Measurements from ENCODE around the gene EPHB1.

The EPHB1 gene

GRCh38 chr3:134809427-134810051, 14.5 kb downstream of the EPHB1 start:
- no peak for DNase-seq (ENCODE audit: low spot score)

DNA sequence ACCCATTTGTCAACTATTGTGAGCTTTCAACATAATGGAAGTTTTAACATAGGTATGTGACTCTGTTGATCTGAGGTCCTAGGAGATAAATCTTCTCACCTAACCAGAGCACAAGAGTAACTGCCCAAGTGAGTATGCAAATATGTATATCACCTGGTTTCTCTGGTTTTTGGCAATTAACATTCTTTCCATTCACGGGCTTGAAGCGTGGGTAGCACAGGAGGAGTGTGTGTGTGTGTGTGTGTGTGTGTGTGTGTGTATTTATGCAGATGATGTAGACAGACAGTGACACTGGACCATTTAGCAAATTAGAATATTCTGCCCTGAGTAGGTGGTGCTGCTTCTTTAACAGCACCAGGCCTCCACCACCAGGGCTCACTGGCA, 15.0 kb downstream of the EPHB1 start:
- DNase-seq (ENCODE audit: low spot score): no peak

- no peak for DNase-seq (ENCODE audit: low spot score)
These were observed 15.8 kb downstream of the EPHB1 start for GRCh38 chr3:134810850-134811249.

GRCh38 chr3:134813618-134814017, 18.6 kb downstream of the EPHB1 start:
- no peak for DNase-seq (ENCODE audit: low spot score)

DNA sequence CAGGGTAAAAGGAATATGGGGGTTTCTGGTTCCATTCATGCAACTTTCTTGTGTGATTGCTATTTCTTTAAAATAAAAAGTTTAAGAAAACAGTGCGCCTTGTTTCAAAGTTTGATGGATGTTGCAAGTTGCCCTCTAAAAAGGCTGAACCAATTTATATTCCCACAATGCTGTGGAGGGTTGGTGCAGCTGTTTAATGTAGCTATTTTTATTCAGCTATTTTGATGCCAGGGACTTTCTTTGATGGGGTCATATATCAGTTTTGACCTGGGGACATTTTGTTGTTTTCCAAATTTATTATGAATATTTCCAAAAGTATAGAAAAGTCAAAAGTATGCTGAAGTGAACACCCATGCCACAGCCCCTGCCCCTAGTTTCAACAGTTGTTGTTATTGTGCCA, 20.5 kb downstream of the EPHB1 start:
- DNase-seq (ENCODE audit: low spot score): no peak

- DNase-seq (ENCODE audit: low spot score): no peak
These were observed 21.6 kb downstream of the EPHB1 start for GRCh38 chr3:134816623-134817022.

GRCh38 chr3:134817297-134817696, 22.2 kb downstream of the EPHB1 start:
- DNase-seq (ENCODE audit: low spot score): no peak

DNA sequence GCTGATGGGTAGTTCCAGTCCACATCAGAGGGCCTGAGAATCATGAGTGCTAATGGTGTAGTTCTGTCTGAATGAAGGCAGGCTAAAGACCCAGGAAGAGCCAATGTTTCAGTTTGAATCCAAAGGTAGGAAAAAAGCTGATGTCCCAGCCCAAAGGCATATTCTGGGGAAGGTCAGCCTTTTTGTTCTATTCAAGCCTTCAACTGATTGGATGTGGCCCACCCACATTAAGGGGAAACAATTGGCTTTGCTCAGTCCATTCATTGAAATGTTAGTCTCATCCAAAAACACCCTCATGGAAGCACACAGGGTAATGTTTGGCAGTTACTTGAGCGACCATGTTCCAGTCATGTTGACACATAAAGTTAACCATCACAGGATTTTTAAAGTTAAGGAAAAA, 25.9 kb downstream of the EPHB1 start:
- no peak for DNase-seq (ENCODE audit: low spot score)

DNA sequence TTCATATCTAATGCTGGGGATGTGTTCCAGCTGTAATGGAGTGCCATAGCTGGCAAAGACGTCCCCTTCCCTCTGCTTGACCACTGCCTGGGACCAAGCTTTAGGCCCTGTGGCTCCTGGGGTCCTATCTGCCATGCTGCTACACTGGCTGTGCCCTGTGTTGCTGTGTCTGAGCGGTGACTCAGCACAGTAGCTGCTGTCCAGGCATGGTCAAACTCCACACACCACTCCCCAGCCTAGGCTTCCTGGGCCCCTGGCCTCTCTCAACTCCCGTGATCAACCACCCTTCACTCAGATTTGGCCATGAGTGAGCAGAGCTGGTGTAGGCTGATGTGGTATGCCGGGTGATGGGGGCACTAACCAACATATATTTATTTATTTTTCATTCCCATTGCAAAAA, 27.0 kb downstream of the EPHB1 start:
- DNase-seq (ENCODE audit: low spot score): no peak

DNA sequence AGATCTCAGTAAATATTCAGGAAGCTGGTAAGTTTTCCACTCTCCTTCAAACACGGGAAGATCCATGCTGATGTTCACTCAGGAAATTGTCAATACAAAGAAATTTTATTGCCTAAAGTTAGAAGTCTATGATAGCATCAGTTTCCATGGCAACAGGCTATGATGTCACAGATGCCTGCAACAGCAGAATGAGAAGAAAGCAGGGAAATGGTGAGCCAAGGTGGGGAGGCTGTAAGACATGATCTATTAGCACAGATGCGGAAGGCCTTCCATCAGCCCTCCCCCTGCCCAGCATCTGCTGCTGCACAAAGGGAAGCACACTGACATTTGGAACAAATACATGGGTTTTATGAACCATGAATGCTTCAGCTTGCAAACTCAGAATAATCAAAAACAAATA, 28.6 kb downstream of the EPHB1 start:
- DNase-seq (ENCODE audit: low spot score): no peak

DNA sequence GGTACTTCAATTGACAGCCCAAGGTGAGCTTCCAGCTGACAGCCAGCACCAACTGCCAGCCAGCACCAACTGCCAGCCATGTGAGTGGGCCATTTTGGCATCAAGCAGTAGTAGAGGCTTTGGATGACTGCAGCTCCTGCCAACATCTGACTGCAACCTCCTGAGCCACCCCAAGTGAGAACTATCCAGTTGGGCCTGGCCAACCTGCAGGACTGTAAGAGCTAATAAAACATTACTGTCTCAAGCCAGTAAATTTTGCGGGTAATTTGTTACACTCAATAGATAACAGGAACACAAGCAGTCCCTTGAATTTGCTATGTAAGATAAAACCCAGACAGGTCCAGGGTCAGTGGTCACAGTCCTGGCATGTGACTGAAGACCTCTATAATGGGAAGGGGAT, 29.7 kb downstream of the EPHB1 start:
- no peak for DNase-seq (ENCODE audit: low spot score)

GRCh38 chr3:134827213-134827612, 32.2 kb downstream of the EPHB1 start:
- DNase-seq (ENCODE audit: low spot score): no peak

DNA sequence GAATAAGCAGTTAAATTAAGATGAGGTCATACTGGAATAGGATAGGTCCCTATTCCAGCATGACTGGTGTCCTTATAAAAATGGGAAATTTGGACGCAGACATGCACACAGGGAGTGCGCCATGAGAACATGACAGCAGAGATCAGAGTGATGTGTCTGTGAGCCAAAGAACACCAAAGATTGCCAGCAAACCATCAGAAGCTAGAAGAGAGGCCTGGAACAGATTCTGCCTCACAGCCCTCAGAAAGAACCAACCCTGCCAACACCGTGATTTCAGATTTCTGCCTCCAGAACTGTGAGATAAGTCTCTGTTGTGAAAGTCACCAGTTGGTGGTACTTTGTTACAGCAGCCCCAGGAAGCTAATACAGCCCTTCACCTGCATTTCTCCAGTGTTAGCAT, 34.7 kb downstream of the EPHB1 start:
- no peak for DNase-seq (ENCODE audit: low spot score)

DNA sequence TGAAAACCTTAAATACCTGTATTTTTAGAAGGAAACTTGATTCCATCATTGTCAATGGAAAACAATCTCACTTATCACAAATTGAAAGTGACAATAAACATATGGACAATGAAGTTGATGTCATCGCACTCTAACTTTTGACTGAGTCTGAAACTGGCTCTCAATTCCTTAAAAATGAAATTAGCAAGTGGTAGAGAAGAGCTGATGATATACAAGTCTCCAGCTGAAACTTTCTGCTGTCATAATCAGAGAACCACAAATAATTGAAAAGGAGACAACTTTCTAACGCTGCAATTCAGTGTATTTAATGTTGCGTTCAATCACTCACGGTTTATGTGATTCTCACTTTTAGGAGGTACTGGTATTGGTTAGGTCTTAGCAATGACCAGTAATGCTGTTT, 37.5 kb downstream of the EPHB1 start:
- DNase-seq (ENCODE audit: low spot score): no peak

- DNase-seq (ENCODE audit: low spot score): no peak
These were observed 38.5 kb downstream of the EPHB1 start for GRCh38 chr3:134833453-134834163.

GRCh38 chr3:134836921-134837320, 41.9 kb downstream of the EPHB1 start:
- no peak for DNase-seq (ENCODE audit: low spot score)

- peak; percentile 19 for DNase-seq (ENCODE audit: low spot score)
These were observed 43.5 kb downstream of the EPHB1 start for GRCh38 chr3:134838599-134838998.

DNA sequence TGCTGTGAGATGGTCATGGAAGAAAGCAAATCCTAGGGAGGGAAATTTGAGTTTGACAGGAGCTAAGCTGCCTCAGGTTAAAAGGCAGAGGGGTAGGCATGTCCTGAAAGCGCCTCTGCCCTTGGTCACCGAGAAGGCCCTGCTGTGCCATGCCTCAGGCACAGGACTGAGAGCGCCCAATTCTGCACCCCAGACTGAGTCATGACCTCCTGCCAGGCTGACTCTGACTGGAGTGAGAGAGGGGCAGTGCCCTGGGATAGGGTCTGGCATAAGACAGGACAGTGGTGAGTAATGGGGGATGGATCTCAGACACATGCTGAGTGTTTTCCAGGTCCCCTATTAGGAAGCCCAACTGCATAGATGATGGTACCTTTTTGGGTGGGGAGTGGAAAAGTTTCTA, 44.4 kb downstream of the EPHB1 start:
- DNase-seq (ENCODE audit: low spot score): no peak

DNA sequence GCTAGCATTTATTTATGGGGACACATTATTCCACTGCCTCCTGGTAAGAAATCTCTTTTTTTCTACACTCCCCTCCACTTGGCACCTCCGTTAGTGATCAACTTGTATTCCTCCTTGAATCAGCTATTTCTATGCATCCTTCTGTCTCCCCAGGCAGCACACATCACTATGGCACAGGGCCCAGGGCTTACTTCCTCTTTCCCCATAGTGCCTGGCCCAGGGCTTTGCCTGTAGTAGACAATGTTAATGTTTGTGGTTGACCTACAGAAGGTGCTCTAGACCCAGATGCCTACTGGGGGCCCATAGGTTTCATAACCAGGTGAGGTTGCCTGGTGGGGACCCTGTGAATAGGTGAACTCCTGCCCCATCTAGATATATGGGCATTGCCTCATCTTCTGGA, 44.9 kb downstream of the EPHB1 start:
- no peak for DNase-seq (ENCODE audit: low spot score)

DNA sequence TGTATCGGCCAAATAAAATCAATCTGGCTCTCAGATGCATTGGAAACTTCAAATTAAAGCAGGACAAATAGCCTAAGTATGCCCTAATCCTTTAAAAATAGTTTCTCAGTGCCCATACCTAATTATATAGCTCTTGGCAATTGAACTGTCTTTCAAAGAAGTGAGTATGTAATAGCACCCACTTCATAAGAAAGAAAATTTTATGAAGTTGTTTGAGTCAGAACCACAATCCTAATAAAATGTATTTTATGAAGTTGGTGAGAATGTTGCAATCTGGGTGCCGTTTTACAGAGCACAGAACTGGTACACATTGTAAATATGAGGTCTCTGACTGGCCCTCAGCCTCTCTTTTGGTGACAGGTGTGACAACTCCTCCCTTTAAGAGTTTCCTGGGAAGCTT, 45.4 kb downstream of the EPHB1 start:
- no peak for DNase-seq (ENCODE audit: low spot score)

DNA sequence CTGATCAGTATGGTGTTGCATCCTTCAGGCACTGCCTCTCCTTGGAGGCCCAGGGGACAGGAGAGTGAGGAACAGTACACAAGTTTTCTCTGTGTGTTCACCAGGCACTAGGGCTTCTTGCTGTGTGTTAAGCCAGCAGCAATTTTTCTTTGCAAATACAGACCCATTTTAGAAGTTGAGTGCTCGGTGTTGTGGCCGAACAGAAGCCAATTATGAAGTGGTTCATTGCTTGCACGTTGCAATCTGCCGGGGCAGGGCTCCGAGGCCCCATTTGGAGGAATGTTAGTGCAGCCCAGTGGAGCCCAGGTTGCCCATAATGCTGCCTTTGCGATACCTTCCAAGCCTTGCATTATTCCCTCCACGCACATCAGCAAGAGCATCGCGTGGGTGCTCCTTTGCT, 51.0 kb downstream of the EPHB1 start:
- DNase-seq (ENCODE audit: low spot score): no peak

DNA sequence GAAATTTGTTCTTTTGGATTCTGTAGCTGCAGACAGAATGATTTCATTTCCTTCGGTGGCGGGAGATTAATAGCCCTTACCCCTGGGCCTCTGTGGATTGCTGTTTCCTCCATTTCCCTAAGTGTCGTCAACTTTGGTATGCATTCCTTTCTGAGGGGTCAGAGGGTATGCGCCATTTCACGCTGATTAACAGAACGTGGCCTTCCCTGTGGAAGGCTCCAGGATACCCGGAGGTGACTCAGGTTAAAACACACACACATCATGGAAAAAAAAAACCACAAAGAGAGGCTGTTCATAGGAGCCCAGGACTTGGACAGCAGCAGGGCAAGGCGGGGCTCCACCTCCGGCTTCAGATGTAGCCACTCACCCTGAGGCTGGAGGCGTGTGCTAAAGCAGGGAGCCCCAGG, 51.9 kb downstream of the EPHB1 start:
- no peak for DNase-seq (ENCODE audit: low spot score)

- DNase-seq (ENCODE audit: low spot score): no peak
These were observed 52.3 kb downstream of the EPHB1 start for GRCh38 chr3:134847349-134847748.

DNA sequence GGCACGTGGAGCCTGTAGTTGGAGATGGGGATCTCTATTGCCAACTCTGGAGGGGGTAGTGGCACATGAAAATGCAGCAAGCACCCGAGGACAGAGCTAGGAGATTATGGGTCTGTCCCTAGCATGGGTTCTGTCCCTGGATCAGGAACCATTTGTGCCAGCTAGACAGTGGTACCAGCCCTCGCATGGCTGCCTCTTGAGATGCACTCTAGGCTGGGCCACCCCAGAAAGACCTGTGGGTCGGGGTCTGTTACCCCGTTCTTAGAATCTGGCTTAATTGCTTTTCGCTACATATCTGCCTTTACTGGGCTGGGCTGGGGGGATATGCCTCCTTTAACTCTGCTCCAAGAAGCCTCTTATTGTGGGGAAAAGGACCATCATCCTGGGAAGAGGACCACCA, 54.5 kb downstream of the EPHB1 start:
- no peak for DNase-seq (ENCODE audit: low spot score)
